ENCODE results near the gene SERGEF. TPM values are rescaled to one million over a fixed set of nuclear protein-coding genes. Genes with fewer than 3 reads are reported as not detected.
A peak's percentile ranks its signal among the peaks of the same experiment; 100 is the strongest.
"Not testable (repeated sequence)": the region's sequence is repeated elsewhere in the genome, so short reads cannot be mapped to it uniquely, and the experiment has no call there.

The SERGEF gene
- total RNA-seq, 1 experiment from 2014 or later = 13.3 TPM

- DNase-seq (ENCODE audit: low read depth in 1 of 2, low spot score in 2 of 2) = peak in 1 of 2 experiments; percentile 41
- Histone ChIP-seq H3K4me3 (peak overlapping the region; percentile 57), H3K36me3 (no peaks in the 10 kb centered on the region), H3K4me1 (replicated peaks) (peaks cover 16% of the 10 kb centered on the region), H3K27ac (no peak overlapping the region), H3K9me3 (replicated peaks) (no peaks in the 10 kb centered on the region), H3K27me3 (replicated peaks) (peaks cover 15% of the 10 kb centered on the region)
These were observed 533 bp downstream of the SERGEF start for GRCh38 chr11:18012122-18012905.

GRCh38 chr11:18011633-18012032, 1.2 kb downstream of the SERGEF start:
- H3K27ac ChIP-seq = no peak overlapping the region
- peaks cover 16% of the 10 kb centered on the region for H3K4me1 ChIP-seq (replicated peaks)
- H3K27me3 ChIP-seq (replicated peaks) = peaks cover 15% of the 10 kb centered on the region
- no peak for DNase-seq (ENCODE audit: low read depth in 1 of 2, low spot score in 2 of 2)
- H3K36me3 ChIP-seq = no peaks in the 10 kb centered on the region; the same call in 1 of the 2 replicates
- H3K4me3 ChIP-seq = no peak overlapping the region
- H3K9me3 ChIP-seq (replicated peaks) = no peaks in the 10 kb centered on the region

DNA sequence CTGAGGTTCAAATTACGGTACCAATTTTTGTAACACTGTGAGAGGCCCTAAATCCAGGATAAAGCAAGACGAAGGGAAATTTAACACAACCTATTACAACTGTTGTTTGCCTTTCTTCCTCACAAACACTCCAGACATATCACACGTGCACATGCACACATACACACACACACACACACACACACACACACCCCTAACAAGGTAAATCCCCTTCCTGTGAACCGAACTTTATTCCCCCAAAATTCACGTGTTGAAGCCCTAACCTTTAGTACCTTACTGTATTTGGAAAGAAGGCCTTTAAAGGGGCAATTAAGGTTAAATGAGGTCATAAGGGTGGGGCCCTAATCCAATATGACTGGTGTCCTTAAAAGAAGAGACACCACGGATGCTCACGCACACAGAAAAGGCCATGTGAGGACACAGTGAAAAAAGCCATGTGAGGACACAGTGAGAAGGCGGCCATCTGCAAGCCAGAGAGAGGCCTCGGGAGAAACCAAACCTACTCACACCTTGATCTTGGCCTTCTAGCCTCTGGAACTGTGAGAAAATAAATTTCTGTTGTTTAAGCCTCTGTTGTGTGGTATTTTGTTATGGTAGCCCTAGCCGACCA, 1.8 kb downstream of the SERGEF start:
- Histone ChIP-seq H3K27me3 (replicated peaks) (peaks cover 15% of the 10 kb centered on the region), H3K9me3 (replicated peaks) (no peaks in the 10 kb centered on the region), H3K4me1 (replicated peaks) (peaks cover 16% of the 10 kb centered on the region), H3K36me3 (peaks cover 2% of the 10 kb centered on the region; the same call in 1 of the 2 replicates), H3K27ac (no peak overlapping the region), H3K4me3 (no peak overlapping the region)
- no peak for DNase-seq (ENCODE audit: low read depth in 1 of 2, low spot score in 2 of 2)

GRCh38 chr11:18010121-18010670, 2.7 kb downstream of the SERGEF start:
- Histone ChIP-seq H3K4me1 (replicated peaks) (peaks cover 16% of the 10 kb centered on the region), H3K27ac (no peak overlapping the region), H3K4me3 (no peak overlapping the region), H3K9me3 (replicated peaks) (no peaks in the 10 kb centered on the region), H3K36me3 (peaks cover 2% of the 10 kb centered on the region; the same call in 1 of the 2 replicates), H3K27me3 (replicated peaks) (peaks cover 9% of the 10 kb centered on the region)
- DNase-seq (ENCODE audit: low read depth in 1 of 2, low spot score in 2 of 2) = no peak

- no peak for DNase-seq (ENCODE audit: low read depth in 1 of 2, low spot score in 2 of 2)
- H3K4me3 ChIP-seq = no peak overlapping the region
- H3K9me3 ChIP-seq (replicated peaks) = no peaks in the 10 kb centered on the region
- no peaks in the 10 kb centered on the region for H3K27me3 ChIP-seq (replicated peaks)
- no peak overlapping the region for H3K27ac ChIP-seq
- H3K4me1 ChIP-seq (replicated peaks) = no peaks in the 10 kb centered on the region
- peaks cover 7% of the 10 kb centered on the region; the same call in 1 of the 2 replicates for H3K36me3 ChIP-seq
These were observed 7.3 kb downstream of the SERGEF start for GRCh38 chr11:18005376-18006129.

GRCh38 chr11:18001191-18001590, 11.7 kb downstream of the SERGEF start:
- Histone ChIP-seq H3K4me1 (replicated peaks) (no peaks in the 10 kb centered on the region), H3K27me3 (replicated peaks) (no peaks in the 10 kb centered on the region), H3K4me3 (no peak overlapping the region), H3K9me3 (replicated peaks) (no peaks in the 10 kb centered on the region), H3K36me3 (peaks cover 5% of the 10 kb centered on the region), H3K27ac (no peak overlapping the region)
- no peak for DNase-seq (ENCODE audit: low read depth in 1 of 2, low spot score in 2 of 2)

GRCh38 chr11:18000760-18001159, 12.1 kb downstream of the SERGEF start:
- peaks cover 5% of the 10 kb centered on the region for H3K36me3 ChIP-seq
- no peak overlapping the region for H3K4me3 ChIP-seq
- H3K4me1 ChIP-seq (replicated peaks) = no peaks in the 10 kb centered on the region
- H3K9me3 ChIP-seq (replicated peaks) = no peaks in the 10 kb centered on the region
- no peak overlapping the region for H3K27ac ChIP-seq
- DNase-seq (ENCODE audit: low read depth in 1 of 2, low spot score in 2 of 2) = no peak
- no peaks in the 10 kb centered on the region for H3K27me3 ChIP-seq (replicated peaks)

GRCh38 chr11:18000128-18000527, 12.7 kb downstream of the SERGEF start:
- not testable (repeated sequence) for DNase-seq (ENCODE audit: low read depth in 1 of 2, low spot score in 2 of 2); H3K4me1 ChIP-seq (replicated peaks); H3K36me3 ChIP-seq; H3K27ac ChIP-seq; H3K27me3 ChIP-seq (replicated peaks); H3K9me3 ChIP-seq (replicated peaks); H3K4me3 ChIP-seq

DNA sequence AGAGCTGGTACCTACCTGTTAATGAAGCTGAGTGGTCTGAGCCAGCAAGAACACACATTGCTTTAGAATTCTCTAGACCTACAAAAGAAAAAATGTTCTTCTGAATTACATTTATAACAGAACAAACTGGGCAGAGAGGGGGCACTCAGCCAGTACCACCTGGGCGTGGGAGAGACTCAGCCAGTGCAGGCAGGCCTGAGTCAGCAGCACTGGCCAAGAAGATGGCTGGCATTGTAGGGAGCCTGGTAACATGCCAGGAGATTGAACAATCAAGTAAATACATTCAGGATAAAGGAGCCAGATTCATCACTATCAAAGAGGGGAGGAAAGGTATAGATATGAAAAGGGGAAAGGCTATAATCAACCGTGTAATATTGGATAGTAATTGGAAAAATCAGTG, 19.9 kb downstream of the SERGEF start:
- no peaks in the 10 kb centered on the region for H3K4me1 ChIP-seq (replicated peaks)
- no peak overlapping the region for H3K27ac ChIP-seq
- DNase-seq (ENCODE audit: low read depth in 1 of 2, low spot score in 2 of 2) = no peak
- H3K27me3 ChIP-seq (replicated peaks) = no peaks in the 10 kb centered on the region
- no peaks in the 10 kb centered on the region for H3K9me3 ChIP-seq (replicated peaks)
- no peak overlapping the region for H3K4me3 ChIP-seq
- H3K36me3 ChIP-seq = no peaks in the 10 kb centered on the region

DNA sequence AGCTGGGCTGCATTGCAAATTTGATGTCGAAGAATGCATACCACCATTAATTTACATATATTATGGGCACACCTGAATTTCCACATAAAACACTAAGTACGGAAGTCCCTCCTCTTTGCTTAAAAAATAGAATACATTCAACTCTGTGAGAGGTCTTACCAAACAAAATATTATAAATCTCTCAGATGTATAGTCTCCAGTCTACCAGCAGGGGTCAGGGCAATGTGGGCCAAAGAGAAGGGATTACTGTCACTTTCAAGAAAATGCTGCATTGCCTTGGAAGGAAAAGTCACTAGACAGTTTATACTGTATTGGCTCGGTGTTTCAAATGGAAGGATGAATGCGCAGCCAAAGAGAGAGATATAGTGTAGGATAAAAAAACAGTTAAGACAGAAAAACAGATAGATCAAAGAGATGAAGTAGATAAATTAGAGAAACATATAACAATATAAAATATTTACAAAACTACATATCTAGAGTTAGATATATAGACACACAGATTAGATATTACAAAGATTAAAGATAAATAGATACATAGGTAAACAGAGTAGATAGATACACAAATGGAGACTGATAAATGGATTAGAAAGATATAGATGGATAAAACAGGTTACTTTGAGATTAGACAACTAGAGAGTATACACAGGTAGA, 20.9 kb downstream of the SERGEF start:
- peak; percentile 36 to 54 for DNase-seq (ENCODE audit: low read depth in 1 of 2, low spot score in 2 of 2)
- no peaks in the 10 kb centered on the region for H3K9me3 ChIP-seq (replicated peaks)
- peaks cover 4% of the 10 kb centered on the region; the same call in 1 of the 2 replicates for H3K36me3 ChIP-seq
- no peaks in the 10 kb centered on the region for H3K27me3 ChIP-seq (replicated peaks)
- H3K4me1 ChIP-seq (replicated peaks) = no peaks in the 10 kb centered on the region
- no peak overlapping the region for H3K4me3 ChIP-seq
- H3K27ac ChIP-seq = no peak overlapping the region

GRCh38 chr11:17989306-17989705, 23.5 kb downstream of the SERGEF start:
- H3K27me3 ChIP-seq (replicated peaks) = no peaks in the 10 kb centered on the region
- no peak overlapping the region for H3K4me3 ChIP-seq
- H3K9me3 ChIP-seq (replicated peaks) = no peaks in the 10 kb centered on the region
- H3K36me3 ChIP-seq = peaks cover 4% of the 10 kb centered on the region; the same call in 1 of the 2 replicates
- H3K27ac ChIP-seq = no peak overlapping the region
- no peak for DNase-seq (ENCODE audit: low read depth in 1 of 2, low spot score in 2 of 2)
- no peaks in the 10 kb centered on the region for H3K4me1 ChIP-seq (replicated peaks)

GRCh38 chr11:17988465-17988864, 24.4 kb downstream of the SERGEF start:
- H3K4me3 ChIP-seq = no peak overlapping the region
- no peaks in the 10 kb centered on the region for H3K27me3 ChIP-seq (replicated peaks)
- H3K36me3 ChIP-seq = peaks cover 4% of the 10 kb centered on the region; the same call in 1 of the 2 replicates

DNA sequence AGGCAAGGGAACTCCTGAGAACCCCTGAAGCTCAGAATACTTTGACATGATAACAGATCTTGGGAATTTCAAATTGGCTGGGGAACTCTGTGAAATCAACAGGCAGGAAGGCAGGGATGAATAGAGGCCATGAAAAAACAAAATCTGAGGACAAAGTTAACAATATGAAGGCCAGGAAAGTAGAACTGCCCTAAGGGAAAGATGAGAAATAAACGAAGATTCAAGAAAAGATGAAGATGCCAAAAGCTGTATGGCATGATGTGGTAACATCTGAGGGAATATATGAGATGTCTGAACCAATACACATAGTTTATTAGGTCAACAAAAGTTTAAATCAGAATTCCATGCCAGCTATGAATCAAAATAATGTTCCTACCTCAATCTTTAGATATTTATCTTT, 25.0 kb downstream of the SERGEF start:
- Histone ChIP-seq H3K4me1 (replicated peaks) (no peaks in the 10 kb centered on the region), H3K9me3 (replicated peaks) (no peaks in the 10 kb centered on the region), H3K4me3 (no peak overlapping the region), H3K36me3 (peaks cover 4% of the 10 kb centered on the region; the same call in 1 of the 2 replicates), H3K27me3 (replicated peaks) (no peaks in the 10 kb centered on the region), H3K27ac (no peak overlapping the region)
- no peak for DNase-seq (ENCODE audit: low read depth in 1 of 2, low spot score in 2 of 2)

More at GRCh38 chr11:17988465-17988864, 24.4 kb downstream of the SERGEF start:
- DNase-seq (ENCODE audit: low read depth in 1 of 2, low spot score in 2 of 2) = no peak
- no peaks in the 10 kb centered on the region for H3K9me3 ChIP-seq (replicated peaks)
- no peak overlapping the region for H3K27ac ChIP-seq
- H3K4me1 ChIP-seq (replicated peaks) = no peaks in the 10 kb centered on the region
